GM06990 (cell line): ENCODE results near the gene SGO2.

Experiments used
- DNase-seq: peaks from one replicate; pipeline ENCODE4 v3.0.0-alpha.2; 2011; ENCODE audit not compliant: insufficient read length; ENCODE audit errors: extremely low read depth
- H3K27me3 ChIP-seq: replicated peaks from 2 replicates; pipeline ENCODE4 v1.6.0; 2011; ENCODE audit warnings: low read length; ENCODE audit not compliant: control insufficient read depth, insufficient read depth
- H3K36me3 ChIP-seq: 2 replicates; pipeline ENCODE4 v1.5.1; 2011; ENCODE audit warnings: low read length; ENCODE audit not compliant: control insufficient read depth, insufficient read depth
- H3K4me3 ChIP-seq: replicated peaks from 2 replicates; pipeline ENCODE4 v1.5.1; 2011; ENCODE audit warnings: low read depth, mild to moderate bottlenecking, control low read depth, low read length
- TF ChIP-seq, protein P1 (sequence below): IDR thresholded peaks from 2 replicates; pipeline ENCODE4 v1.5.1; 2011; ENCODE audit warnings: low read length, control low read depth, mild to moderate bottlenecking, inconsistent platforms; ENCODE audit not compliant: insufficient read depth, poor library complexity, severe bottlenecking

Gene SGO2

DNA sequence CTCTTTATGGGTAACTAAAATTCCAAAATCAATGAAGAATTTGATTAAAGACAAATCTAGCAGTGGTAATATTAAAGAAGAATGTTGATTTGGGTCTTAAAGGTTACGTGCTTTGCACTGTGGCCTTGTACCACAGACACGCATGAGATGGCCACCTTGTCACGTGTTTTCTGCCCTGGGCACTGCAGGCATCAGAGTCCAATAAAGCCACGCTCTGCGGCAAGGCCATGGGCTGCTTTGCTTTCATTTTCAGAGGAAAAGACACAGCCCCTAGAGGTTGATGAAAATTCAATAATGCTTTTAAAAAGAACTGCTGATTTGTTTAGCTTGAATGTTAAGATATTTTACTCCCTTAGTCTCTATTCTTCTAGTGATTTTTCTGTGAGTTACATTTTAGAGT lies 90.2 kb downstream of the SGO2 start:
- no peak overlapping the region for H3K4me3 ChIP-seq
- TF ChIP-seq, protein P1, sequence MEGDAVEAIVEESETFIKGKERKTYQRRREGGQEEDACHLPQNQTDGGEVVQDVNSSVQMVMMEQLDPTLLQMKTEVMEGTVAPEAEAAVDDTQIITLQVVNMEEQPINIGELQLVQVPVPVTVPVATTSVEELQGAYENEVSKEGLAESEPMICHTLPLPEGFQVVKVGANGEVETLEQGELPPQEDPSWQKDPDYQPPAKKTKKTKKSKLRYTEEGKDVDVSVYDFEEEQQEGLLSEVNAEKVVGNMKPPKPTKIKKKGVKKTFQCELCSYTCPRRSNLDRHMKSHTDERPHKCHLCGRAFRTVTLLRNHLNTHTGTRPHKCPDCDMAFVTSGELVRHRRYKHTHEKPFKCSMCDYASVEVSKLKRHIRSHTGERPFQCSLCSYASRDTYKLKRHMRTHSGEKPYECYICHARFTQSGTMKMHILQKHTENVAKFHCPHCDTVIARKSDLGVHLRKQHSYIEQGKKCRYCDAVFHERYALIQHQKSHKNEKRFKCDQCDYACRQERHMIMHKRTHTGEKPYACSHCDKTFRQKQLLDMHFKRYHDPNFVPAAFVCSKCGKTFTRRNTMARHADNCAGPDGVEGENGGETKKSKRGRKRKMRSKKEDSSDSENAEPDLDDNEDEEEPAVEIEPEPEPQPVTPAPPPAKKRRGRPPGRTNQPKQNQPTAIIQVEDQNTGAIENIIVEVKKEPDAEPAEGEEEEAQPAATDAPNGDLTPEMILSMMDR = no peak
- H3K36me3 ChIP-seq = no peaks in the 10 kb centered on the region
- no peaks in the 10 kb centered on the region for H3K27me3 ChIP-seq
- no peak for DNase-seq

DNA sequence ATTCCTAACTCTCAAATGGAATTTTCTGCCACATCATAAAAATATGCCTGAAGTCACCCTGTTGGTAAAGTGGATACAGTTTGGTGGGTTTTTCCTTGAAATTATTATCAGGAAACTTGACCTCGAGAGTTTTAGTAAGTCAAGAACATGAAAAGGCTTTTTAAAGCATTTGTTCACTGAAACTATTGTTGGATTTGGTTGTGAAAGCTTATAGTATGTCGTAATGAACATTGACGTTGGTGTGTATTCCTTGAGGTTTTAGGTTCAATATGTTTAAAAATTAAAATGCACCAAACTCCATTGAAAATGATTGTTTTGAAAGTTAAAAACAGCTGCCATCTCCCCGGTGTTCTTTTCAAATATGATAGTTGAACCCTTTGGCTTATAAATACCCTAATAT lies 90.6 kb downstream of the SGO2 start:
- Histone ChIP-seq H3K27me3 (no peaks in the 10 kb centered on the region), H3K36me3 (no peaks in the 10 kb centered on the region), H3K4me3 (no peak overlapping the region)
- TF ChIP-seq, protein P1 = no peak
- DNase-seq = no peak

DNA sequence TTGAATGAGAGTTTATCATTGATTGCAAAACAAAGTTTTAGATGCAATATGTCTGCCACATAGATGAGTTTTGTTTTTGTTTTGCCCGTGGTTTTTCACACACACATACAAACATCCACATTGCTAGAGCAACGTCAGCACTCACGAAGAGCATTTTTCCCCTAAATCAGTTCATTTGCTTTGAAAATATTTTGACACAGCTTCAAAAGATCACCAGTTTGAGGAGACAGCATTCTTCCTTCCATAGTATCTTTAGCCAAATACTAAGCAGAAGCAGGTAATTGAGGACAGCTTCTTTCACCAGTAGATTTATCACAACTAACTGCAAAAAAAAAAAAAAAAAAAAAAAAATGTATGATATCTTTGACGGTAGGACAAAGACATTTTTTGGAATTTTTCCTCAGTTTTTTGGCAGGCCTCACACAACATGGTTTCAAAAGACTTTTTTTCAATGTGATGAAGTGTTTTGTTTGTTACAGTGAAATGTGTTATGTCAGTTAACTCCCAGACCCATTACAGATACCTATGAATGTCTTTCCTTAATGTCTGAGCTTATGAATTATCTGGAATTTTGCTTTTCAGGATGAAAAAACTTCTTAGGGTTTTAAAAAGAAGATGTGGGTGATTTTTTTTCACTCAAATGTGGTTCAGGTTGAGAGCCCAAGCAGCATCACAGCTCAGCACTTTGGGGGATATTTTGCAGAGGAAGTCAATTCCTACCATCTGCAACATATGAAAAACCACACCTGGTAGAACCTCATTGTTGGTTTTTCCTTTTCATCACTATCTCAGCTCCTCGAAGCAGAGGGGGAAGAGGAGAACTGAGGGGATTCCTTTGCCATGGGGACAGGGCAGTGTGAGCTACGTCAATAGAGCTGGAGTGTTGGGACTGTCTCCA lies 91.4 kb downstream of the SGO2 start:
- TF ChIP-seq, protein P1 = no peak
- no peak overlapping the region for H3K4me3 ChIP-seq
- no peaks in the 10 kb centered on the region for H3K27me3 ChIP-seq
- H3K36me3 ChIP-seq = no peaks in the 10 kb centered on the region
- DNase-seq = no peak

DNA sequence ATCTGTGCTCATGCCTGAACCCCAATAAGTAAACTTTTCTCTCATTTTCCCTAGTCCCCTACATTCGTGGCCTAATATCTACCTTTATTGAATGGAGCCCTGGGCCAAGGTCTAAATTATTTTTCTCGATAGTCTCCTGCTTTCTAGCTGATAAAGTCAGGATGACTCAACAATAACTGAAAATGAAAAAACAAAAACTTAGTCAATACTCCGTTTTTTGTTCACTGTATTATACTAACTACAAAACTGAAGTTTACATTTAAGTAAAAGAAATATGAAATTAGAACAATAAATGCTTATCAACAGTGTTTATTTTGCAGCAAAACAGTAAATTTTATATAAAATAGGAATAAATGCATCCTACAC lies 92.0 kb downstream of the SGO2 start:
- H3K4me3 ChIP-seq = no peak overlapping the region
- H3K36me3 ChIP-seq = no peaks in the 10 kb centered on the region
- TF ChIP-seq, protein P1 = no peak
- no peaks in the 10 kb centered on the region for H3K27me3 ChIP-seq
- DNase-seq = no peak

DNA sequence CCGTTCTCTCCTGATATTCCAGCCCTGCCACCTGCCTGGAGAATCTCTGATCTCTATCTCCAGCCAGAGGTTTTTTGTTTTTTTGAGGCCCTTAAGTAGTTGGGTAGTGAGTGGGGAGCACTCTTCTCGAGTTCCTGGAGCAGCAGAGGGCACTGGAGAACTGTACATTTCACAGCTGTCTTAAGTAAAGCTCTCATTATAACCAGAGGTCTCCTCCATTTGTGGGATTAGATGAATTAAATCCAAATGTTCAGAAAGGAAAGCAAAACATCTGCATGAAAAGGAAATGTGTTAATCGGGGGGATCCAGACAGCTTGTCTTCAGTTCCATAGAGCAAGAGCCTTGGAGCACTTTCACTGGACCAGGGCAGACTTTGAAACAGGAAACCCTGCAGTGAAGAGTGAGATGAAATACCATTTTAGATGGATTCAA lies 92.6 kb downstream of the SGO2 start:
- TF ChIP-seq, protein P1 = no peak
- Histone ChIP-seq H3K27me3 (no peaks in the 10 kb centered on the region), H3K36me3 (no peaks in the 10 kb centered on the region), H3K4me3 (no peak overlapping the region)
- DNase-seq = no peak

DNA sequence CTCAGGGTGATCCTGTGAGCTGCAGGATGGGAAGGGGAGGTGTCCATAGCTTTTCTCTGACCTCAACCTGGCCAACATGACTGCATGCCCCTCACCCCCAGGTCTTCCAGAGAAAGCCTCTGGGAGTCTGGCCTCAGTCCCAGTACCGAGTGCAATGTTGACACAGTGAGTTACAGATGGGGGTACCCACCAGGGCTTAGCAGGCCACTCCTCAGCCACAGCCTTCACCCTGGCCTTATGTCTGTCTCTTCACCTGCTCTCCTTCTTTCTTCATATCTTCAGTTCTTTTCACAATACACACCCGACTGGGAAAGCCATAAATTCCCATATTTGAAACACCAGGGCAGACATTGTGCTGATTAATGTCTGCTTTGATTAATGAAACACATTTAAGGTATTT lies 93.3 kb downstream of the SGO2 start:
- no peak for DNase-seq
- Histone ChIP-seq H3K4me3 (no peak overlapping the region), H3K36me3 (no peaks in the 10 kb centered on the region), H3K27me3 (no peaks in the 10 kb centered on the region)
- TF ChIP-seq, protein P1 = no peak
